OCI-LY1 (cell line): Measurements from ENCODE around the gene NHLRC3.

Experiments used
- H2AFZ ChIP-seq: fragments of 200-600 bp; sonication (generic), shearing (Covaris generic); 2 replicates; pipeline ENCODE4 v1.6.0; 2014; ENCODE audit warnings: antibody characterized with exemption, mild to moderate bottlenecking, low read length
- H3F3A ChIP-seq: fragments of 200-600 bp; sonication (generic), shearing (Covaris generic); 2 replicates; pipeline ENCODE4 v1.6.0; 2014; ENCODE audit warnings: mild to moderate bottlenecking, antibody characterized with exemption, low read length, moderate library complexity; ENCODE audit not compliant: insufficient read depth
- H3K27ac ChIP-seq: fragments of 200-600 bp; sonication (generic); 2 replicates; pipeline ENCODE4 v1.5.1; 2014; ENCODE audit warnings: low read length, mixed run types, mild to moderate bottlenecking, low read depth; ENCODE audit not compliant: poor library complexity, severe bottlenecking
- H3K27me3 ChIP-seq: fragments of 200-600 bp; sonication (generic); 2 replicates; pipeline ENCODE4 v1.6.0; 2014; ENCODE audit warnings: antibody characterized with exemption, mild to moderate bottlenecking, low read length, moderate library complexity; ENCODE audit not compliant: insufficient read depth
- H3K36me3 ChIP-seq: fragments of 200-600 bp; sonication (generic); 2 replicates; pipeline ENCODE4 v1.6.1; 2014; ENCODE audit warnings: mild to moderate bottlenecking, antibody characterized with exemption, low read length, moderate library complexity, mixed read lengths; ENCODE audit not compliant: insufficient read depth
- H3K4me1 ChIP-seq: fragments of 200-600 bp; sonication (generic); 2 replicates; pipeline ENCODE4 v1.5.1; 2014; ENCODE audit warnings: mild to moderate bottlenecking, low read length, moderate library complexity; ENCODE audit not compliant: insufficient read depth, severe bottlenecking
- H3K4me2 ChIP-seq: fragments of 200-600 bp; sonication (generic), shearing (Covaris generic); 2 replicates; pipeline ENCODE4 v1.6.1; 2014; ENCODE audit warnings: low read length
- H3K4me3 ChIP-seq: fragments of 200-600 bp; sonication (generic); 2 replicates; pipeline ENCODE4 v1.5.1; 2014; ENCODE audit warnings: low read length, low read depth, mild to moderate bottlenecking, mixed read lengths; ENCODE audit not compliant: poor library complexity, severe bottlenecking
- H3K79me2 ChIP-seq: fragments of 200-600 bp; shearing (Covaris generic); 2 replicates; pipeline ENCODE4 v1.6.1; 2016; ENCODE audit warnings: mixed run types, low read length, mixed read lengths; ENCODE audit not compliant: insufficient read depth
- H3K9ac ChIP-seq: fragments of 200-600 bp; sonication (generic), shearing (Covaris generic); 2 replicates; pipeline ENCODE4 v1.6.1; 2014; ENCODE audit warnings: mild to moderate bottlenecking, low read length, mixed read lengths
- H3K9me2 ChIP-seq: fragments of 200-600 bp; sonication (generic), shearing (Covaris generic); 2 replicates; pipeline ENCODE4 v1.6.1; 2014; ENCODE audit warnings: low read depth, mild to moderate bottlenecking, low read length, mixed read lengths
- H3K9me3 ChIP-seq: fragments of 200-600 bp; shearing (Covaris generic); 2 replicates; pipeline ENCODE4 v1.6.1; 2014; ENCODE audit warnings: low read length, mixed read lengths
- H4K20me1 ChIP-seq: fragments of 200-600 bp; sonication (generic), shearing (Covaris generic); 2 replicates; pipeline ENCODE4 v1.6.0; 2016; ENCODE audit warnings: mild to moderate bottlenecking, low read length; ENCODE audit not compliant: insufficient read depth
- EZH2 ChIP-seq: fragments of 200-600 bp; sonication (generic), shearing (Covaris generic); IDR thresholded peaks from 2 replicates; pipeline ENCODE4 v1.8.0; 2017; ENCODE audit warnings: borderline replicate concordance, mixed run types, mild to moderate bottlenecking, antibody characterized with exemption, low read length, moderate library complexity, mixed read lengths
- TF ChIP-seq, protein P1 (sequence below): fragments of 200-600 bp; sonication (generic), shearing (Covaris generic); IDR thresholded peaks from 2 replicates; pipeline ENCODE4 v1.5.1; 2017; ENCODE audit warnings: mild to moderate bottlenecking, antibody characterized with exemption, low read length, moderate library complexity, mixed read lengths

NHLRC3 gene

GRCh38 chr13:39095500-39095899, 57.2 kb downstream of the NHLRC3 start:
- H3K27ac ChIP-seq, result peak overlapping the region; percentile 27
- peaks cover 15% of the 10 kb centered on the region for H3K4me1 ChIP-seq
- no peaks in the 10 kb centered on the region; the same call in 1 of the 2 replicates for H3K9me2 ChIP-seq
- H3K4me3 ChIP-seq, result no peak overlapping the region
- H3K9me3 ChIP-seq, result no peaks in the 10 kb centered on the region
- no peak overlapping the region for H3K9ac ChIP-seq
- no peak overlapping the region for H2AFZ ChIP-seq
- H4K20me1 ChIP-seq, result no peaks in the 10 kb centered on the region
- no peaks in the 10 kb centered on the region for H3K27me3 ChIP-seq
- no peaks in the 10 kb centered on the region for H3F3A ChIP-seq
- H3K36me3 ChIP-seq, result no peaks in the 10 kb centered on the region
- H3K4me2 ChIP-seq, result peak overlapping the region; percentile 27; the same call in 1 of the 2 replicates
- no peaks in the 10 kb centered on the region for H3K79me2 ChIP-seq
- TF ChIP-seq, protein P1, sequence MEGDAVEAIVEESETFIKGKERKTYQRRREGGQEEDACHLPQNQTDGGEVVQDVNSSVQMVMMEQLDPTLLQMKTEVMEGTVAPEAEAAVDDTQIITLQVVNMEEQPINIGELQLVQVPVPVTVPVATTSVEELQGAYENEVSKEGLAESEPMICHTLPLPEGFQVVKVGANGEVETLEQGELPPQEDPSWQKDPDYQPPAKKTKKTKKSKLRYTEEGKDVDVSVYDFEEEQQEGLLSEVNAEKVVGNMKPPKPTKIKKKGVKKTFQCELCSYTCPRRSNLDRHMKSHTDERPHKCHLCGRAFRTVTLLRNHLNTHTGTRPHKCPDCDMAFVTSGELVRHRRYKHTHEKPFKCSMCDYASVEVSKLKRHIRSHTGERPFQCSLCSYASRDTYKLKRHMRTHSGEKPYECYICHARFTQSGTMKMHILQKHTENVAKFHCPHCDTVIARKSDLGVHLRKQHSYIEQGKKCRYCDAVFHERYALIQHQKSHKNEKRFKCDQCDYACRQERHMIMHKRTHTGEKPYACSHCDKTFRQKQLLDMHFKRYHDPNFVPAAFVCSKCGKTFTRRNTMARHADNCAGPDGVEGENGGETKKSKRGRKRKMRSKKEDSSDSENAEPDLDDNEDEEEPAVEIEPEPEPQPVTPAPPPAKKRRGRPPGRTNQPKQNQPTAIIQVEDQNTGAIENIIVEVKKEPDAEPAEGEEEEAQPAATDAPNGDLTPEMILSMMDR, result no peak
- TF ChIP-seq EZH2, result no peak

DNA sequence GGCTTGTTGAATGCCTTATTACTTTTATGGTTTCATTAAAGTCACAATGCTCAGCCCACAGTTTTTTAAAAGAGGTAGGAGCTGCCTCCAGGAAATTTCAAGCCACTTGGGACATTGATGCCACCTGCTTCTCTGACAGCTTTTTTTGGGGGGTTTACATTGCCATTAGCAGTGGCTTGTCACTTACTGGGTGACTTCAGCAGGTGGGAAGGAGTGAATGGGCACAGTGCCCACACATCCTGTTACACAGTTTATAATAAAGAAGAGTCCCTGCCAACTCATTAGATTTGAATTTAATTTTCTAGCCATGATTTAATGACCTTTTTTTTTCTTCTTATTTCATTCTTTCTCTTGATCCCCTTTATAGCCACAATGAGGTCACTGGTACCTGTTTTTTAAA, 61.0 kb downstream of the NHLRC3 start:
- no peak for TF ChIP-seq EZH2
- TF ChIP-seq, protein P1, result no peak
- no peaks in the 10 kb centered on the region for H3K27me3 ChIP-seq
- H3K4me2 ChIP-seq, result no peak overlapping the region
- peaks cover 15% of the 10 kb centered on the region for H3K4me1 ChIP-seq
- no peaks in the 10 kb centered on the region for H4K20me1 ChIP-seq
- H3K9ac ChIP-seq, result no peak overlapping the region
- no peaks in the 10 kb centered on the region for H3K36me3 ChIP-seq
- no peak overlapping the region for H2AFZ ChIP-seq
- no peak overlapping the region for H3K27ac ChIP-seq
- no peaks in the 10 kb centered on the region for H3K79me2 ChIP-seq
- no peaks in the 10 kb centered on the region; the same call in 1 of the 2 replicates for H3K9me2 ChIP-seq
- H3K9me3 ChIP-seq, result no peaks in the 10 kb centered on the region
- no peaks in the 10 kb centered on the region for H3F3A ChIP-seq
- H3K4me3 ChIP-seq, result no peak overlapping the region
